Sigmoid colon (tissue), 4 donors: ENCODE results near the gene LILRA1.
"Not testable (repeated sequence)": the region's sequence is repeated elsewhere in the genome, so short reads cannot be mapped to it uniquely, and the experiment has no call there.

ENCODE experiments used
- EP300 ChIP-seq, 4 donors: sonication (generic); formaldehyde crosslinking; IDR thresholded peaks; one replicate each; pipeline ENCODE4 v1.6.1; 2017; ENCODE audit warnings: antibody characterized with exemption in 4 of 4
- POLR2A ChIP-seq, 2 donors: fragments of 450-650 bp; IDR thresholded peaks; one replicate each; pipeline ENCODE4 v1.6.1; 2016; ENCODE audit warnings: antibody characterized with exemption in 2 of 2, mild to moderate bottlenecking in 2 of 2, moderate library complexity in 2 of 2
- POLR2AphosphoS5 ChIP-seq, 4 donors: sonication (generic); formaldehyde crosslinking; IDR thresholded peaks; one replicate each; pipeline ENCODE4 v1.6.1; 2017; ENCODE audit warnings: antibody characterized with exemption in 4 of 4
- TF ChIP-seq, protein P1 (sequence below), 4 experiments: fragments of 450-650 bp in 3 of 4; fragments of 200-600 bp in 1 of 4; IDR thresholded peaks; one replicate each; pipeline ENCODE4 v1.5.1; 2016 to 2019; ENCODE audit warnings: antibody characterized with exemption in 4 of 4, mild to moderate bottlenecking in 3 of 4, moderate library complexity in 2 of 4

DNA sequence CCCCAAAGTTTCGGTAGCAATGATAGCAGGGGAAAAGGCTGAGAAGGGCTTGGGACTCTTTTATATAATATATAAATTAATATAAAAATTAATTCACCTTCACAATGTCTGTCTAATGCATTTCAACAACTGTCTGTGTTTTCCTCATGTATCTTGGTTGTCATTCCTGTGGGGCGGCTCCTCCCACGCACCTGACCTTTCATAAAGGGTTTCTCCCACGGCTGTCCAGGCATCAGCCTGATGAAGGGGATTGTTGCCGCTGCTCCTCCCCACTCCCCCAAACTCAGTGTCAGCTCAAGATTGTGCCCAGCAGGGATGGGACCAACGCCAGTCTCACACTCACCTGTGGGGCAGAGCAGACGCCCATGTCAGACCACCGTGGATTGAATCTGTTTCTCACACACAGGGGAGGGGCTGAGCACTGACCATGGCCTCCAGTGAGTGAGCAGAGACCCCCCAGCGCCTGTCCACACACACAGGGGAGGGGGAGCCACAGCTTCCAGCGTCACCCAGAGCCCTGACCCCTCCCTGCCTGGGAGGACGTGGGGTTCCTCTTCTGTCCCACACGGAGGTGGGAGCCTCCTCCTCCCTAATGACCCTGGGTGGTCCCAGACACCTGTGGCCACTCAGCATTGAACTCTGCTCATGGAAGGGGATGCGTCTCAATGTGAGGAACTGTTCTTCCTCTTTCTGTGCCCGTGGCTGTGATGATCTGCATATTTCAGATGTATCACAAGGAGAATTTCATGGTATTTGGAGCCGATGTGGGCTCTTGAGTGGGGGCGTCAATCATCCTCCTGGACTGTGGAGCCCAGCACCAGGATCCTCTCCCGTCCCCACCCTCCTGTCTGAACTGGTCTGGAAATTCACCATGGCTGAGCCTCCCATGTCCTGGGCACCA lies 21.5 kb upstream of the LILRA1 start:
- TF ChIP-seq, protein P1, sequence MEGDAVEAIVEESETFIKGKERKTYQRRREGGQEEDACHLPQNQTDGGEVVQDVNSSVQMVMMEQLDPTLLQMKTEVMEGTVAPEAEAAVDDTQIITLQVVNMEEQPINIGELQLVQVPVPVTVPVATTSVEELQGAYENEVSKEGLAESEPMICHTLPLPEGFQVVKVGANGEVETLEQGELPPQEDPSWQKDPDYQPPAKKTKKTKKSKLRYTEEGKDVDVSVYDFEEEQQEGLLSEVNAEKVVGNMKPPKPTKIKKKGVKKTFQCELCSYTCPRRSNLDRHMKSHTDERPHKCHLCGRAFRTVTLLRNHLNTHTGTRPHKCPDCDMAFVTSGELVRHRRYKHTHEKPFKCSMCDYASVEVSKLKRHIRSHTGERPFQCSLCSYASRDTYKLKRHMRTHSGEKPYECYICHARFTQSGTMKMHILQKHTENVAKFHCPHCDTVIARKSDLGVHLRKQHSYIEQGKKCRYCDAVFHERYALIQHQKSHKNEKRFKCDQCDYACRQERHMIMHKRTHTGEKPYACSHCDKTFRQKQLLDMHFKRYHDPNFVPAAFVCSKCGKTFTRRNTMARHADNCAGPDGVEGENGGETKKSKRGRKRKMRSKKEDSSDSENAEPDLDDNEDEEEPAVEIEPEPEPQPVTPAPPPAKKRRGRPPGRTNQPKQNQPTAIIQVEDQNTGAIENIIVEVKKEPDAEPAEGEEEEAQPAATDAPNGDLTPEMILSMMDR (IDR thresholded peaks at IDR 0.05): not testable (repeated sequence)
- not testable (repeated sequence) for TF ChIP-seq POLR2A, POLR2AphosphoS5, EP300 (IDR thresholded peaks at IDR 0.05)
